Mesodermal cell (in vitro differentiated cells): ENCODE data around the gene SUN3.
A peak's percentile ranks its signal among the peaks of the same experiment; 100 is the strongest.

ENCODE experiments used
- H3K27ac ChIP-seq: 2 replicates; pipeline ENCODE4 v1.7.0; 2013; ENCODE audit warnings: mild to moderate bottlenecking, low read depth, low read length, moderate library complexity; ENCODE audit not compliant: severe bottlenecking
- H3K36me3 ChIP-seq: 2 replicates; pipeline ENCODE4 v1.7.1; 2013; ENCODE audit warnings: mild to moderate bottlenecking, low read length, moderate library complexity; ENCODE audit not compliant: control insufficient read depth, insufficient read depth
- H3K4me1 ChIP-seq: one replicate; pipeline ENCODE4 v1.7.1; 2013; ENCODE audit warnings: mild to moderate bottlenecking, low read length; ENCODE audit not compliant: insufficient read depth, control insufficient read depth, poor library complexity, severe bottlenecking
- H3K4me3 ChIP-seq: 2 replicates; pipeline ENCODE4 v1.7.0; 2013; ENCODE audit warnings: low read length, control low read depth, mild to moderate bottlenecking; ENCODE audit not compliant: insufficient read depth, poor library complexity, severe bottlenecking; ENCODE audit errors: extremely low read depth
- H3K9me3 ChIP-seq: 2 replicates; pipeline ENCODE4 v1.7.1; 2013; ENCODE audit warnings: mild to moderate bottlenecking, low read length, moderate library complexity; ENCODE audit not compliant: control insufficient read depth
- WGBS, 2 experiments: methylation state at CpG; one replicate each; pipeline ENCODE4 v1.1.5; 2013; ENCODE audit warnings: missing lambda C conversion rate in 2 of 2; ENCODE audit not compliant: insufficient coverage in 2 of 2; 5-methylcytosine and 5-hydroxymethylcytosine counted together

The SUN3 gene

GRCh38 chr7:47956220-47956619 is 72.7 kb downstream of the SUN3 start:
- no peak overlapping the region for H3K27ac ChIP-seq
- peaks cover 4% of the 10 kb centered on the region for H3K9me3 ChIP-seq
- H3K4me3 ChIP-seq = no peak overlapping the region
- WGBS, 2 experiments = 64 to 72% methylated on average over 4 of the region's 6 CpGs
- no peaks in the 10 kb centered on the region for H3K4me1 ChIP-seq
- H3K36me3 ChIP-seq = peaks cover 32% of the 10 kb centered on the region

- no peaks in the 10 kb centered on the region for H3K9me3 ChIP-seq
- WGBS, 2 experiments = 89 to 100% methylated on average over 2 to 4 of the region's 4 CpGs
- H3K27ac ChIP-seq = no peak overlapping the region
- no peak overlapping the region for H3K4me3 ChIP-seq
- H3K36me3 ChIP-seq = peaks cover 25% of the 10 kb centered on the region
- no peaks in the 10 kb centered on the region for H3K4me1 ChIP-seq
These were observed 74.5 kb downstream of the SUN3 start for GRCh38 chr7:47954231-47954911.

GRCh38 chr7:47953822-47954221 is 75.1 kb downstream of the SUN3 start:
- Histone ChIP-seq H3K9me3 (no peaks in the 10 kb centered on the region), H3K27ac (no peak overlapping the region), H3K4me1 (no peaks in the 10 kb centered on the region), H3K36me3 (peaks cover 25% of the 10 kb centered on the region), H3K4me3 (no peak overlapping the region)
- 91 to 97% methylated on average over 4 of the region's 4 CpGs for WGBS, 2 experiments

GRCh38 chr7:47952224-47952623 is 76.7 kb downstream of the SUN3 start:
- Histone ChIP-seq H3K36me3 (peaks cover 24% of the 10 kb centered on the region), H3K27ac (no peak overlapping the region), H3K4me1 (peaks cover 4% of the 10 kb centered on the region), H3K9me3 (no peaks in the 10 kb centered on the region), H3K4me3 (no peak overlapping the region)
- WGBS, 2 experiments = 86 to 95% methylated on average over 3 of the region's 4 CpGs

GRCh38 chr7:47951374-47951773 is 77.5 kb downstream of the SUN3 start:
- Histone ChIP-seq H3K4me3 (no peak overlapping the region), H3K9me3 (no peaks in the 10 kb centered on the region), H3K4me1 (peaks cover 4% of the 10 kb centered on the region), H3K27ac (no peak overlapping the region), H3K36me3 (peaks cover 18% of the 10 kb centered on the region)

GRCh38 chr7:47950714-47951113 is 78.2 kb downstream of the SUN3 start:
- H3K9me3 ChIP-seq = no peaks in the 10 kb centered on the region
- peaks cover 11% of the 10 kb centered on the region for H3K36me3 ChIP-seq
- WGBS, 2 experiments = 80 to 91% methylated on average over 5 to 9 of the region's 11 CpGs
- peaks cover 4% of the 10 kb centered on the region for H3K4me1 ChIP-seq
- no peak overlapping the region for H3K27ac ChIP-seq
- no peak overlapping the region for H3K4me3 ChIP-seq

GRCh38 chr7:47949703-47950102 is 79.2 kb downstream of the SUN3 start:
- no peak overlapping the region for H3K4me3 ChIP-seq
- WGBS, 2 experiments = 86 to 92% methylated on average over 4 of the region's 4 CpGs
- peaks cover 7% of the 10 kb centered on the region for H3K36me3 ChIP-seq
- H3K9me3 ChIP-seq = no peaks in the 10 kb centered on the region
- H3K27ac ChIP-seq = no peak overlapping the region
- peaks cover 7% of the 10 kb centered on the region for H3K4me1 ChIP-seq

GRCh38 chr7:47948141-47948790 is 80.6 kb downstream of the SUN3 start, which contains the start of gene PKD1L1:
Gene PKD1L1, minus strand, starts transcription at chr7:47948466. Its CDS starts 26 bp downstream, at chr7:47948440.
- 83 to 94% methylated on average over 2 to 3 of the region's 7 CpGs for WGBS, 2 experiments
- H3K4me1 ChIP-seq = peaks cover 14% of the 10 kb centered on the region
- H3K4me3 ChIP-seq = no peak within 1 kb of the TSS
- no peaks in the 10 kb centered on the region for H3K36me3 ChIP-seq
- no peaks in the 10 kb centered on the region for H3K9me3 ChIP-seq
- H3K27ac ChIP-seq = peak within 1 kb of the TSS; percentile 49

- Histone ChIP-seq H3K4me3 (no peak overlapping the region), H3K4me1 (peaks cover 15% of the 10 kb centered on the region), H3K36me3 (no peaks in the 10 kb centered on the region), H3K27ac (no peak overlapping the region), H3K9me3 (no peaks in the 10 kb centered on the region)
- 96 to 100% methylated on average over 3 to 5 of the region's 7 CpGs for WGBS, 2 experiments
These were observed 81.6 kb downstream of the SUN3 start for GRCh38 chr7:47947355-47947749.

GRCh38 chr7:47946581-47947354 is 82.1 kb downstream of the SUN3 start:
- WGBS, 2 experiments = 93 to 97% methylated on average over 7 of the region's 7 CpGs
- H3K9me3 ChIP-seq = no peaks in the 10 kb centered on the region
- no peak overlapping the region for H3K27ac ChIP-seq
- H3K4me3 ChIP-seq = no peak overlapping the region
- H3K4me1 ChIP-seq = peaks cover 19% of the 10 kb centered on the region
- no peaks in the 10 kb centered on the region for H3K36me3 ChIP-seq
